ENCODE measurements around the gene CWC27.

The CWC27 gene

DNA sequence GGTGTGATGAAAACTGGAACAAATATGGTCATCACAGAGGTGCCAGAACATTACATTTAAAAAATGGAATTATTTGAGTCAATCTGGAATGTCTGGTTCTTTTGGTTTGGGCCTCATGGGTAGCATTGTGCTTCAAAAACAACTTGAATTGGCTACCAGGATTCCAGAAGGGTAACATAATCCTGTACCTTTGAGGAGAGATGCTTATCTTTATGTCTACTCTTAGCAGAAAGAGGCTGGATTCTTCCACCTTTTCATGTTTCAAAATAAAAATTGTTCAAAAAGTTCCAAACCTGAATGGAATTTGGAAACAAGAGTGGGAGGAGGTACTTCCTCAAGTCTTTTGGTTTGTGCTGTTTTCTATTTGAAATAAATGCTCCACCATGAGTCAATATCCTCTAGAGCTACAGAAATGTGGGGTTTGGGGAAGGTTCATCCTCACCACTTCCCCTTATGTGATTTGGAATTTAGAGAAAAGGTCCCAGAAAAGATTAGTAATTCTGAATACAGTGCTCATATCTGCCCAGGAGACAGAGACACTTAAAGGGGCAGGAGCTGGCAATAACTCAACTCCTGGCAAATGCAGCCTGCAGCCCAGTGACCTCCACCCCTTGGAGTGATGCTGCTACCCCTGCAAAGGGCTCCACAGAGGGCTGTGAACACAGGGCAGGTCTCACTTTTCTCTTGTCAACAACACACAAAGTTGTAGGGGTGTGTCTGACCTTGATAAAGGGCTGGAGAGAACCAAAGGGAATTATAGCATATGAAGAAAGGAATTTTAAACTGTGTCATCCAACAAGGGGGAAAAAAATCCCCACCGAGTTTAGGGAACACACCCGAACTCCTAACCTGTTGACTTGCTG is 272.8 kb downstream of the CWC27 start:
- Histone ChIP-seq H3K4me1 (ENCODE audit: insufficient read depth, low read length) (no peaks in the 10 kb centered on the region), H3K9ac (ENCODE audit: low read depth, low read length) (no peak overlapping the region), H3K4me3 (ENCODE audit: low read length) (no peak overlapping the region), H3K27me3 (ENCODE audit: insufficient read depth, low read length) (peaks cover 10% of the 10 kb centered on the region; the same call in 1 of the 2 replicates), H3K36me3 (ENCODE audit: insufficient read depth, low read depth, low read length) (no peaks in the 10 kb centered on the region), H3K9me3 (ENCODE audit: insufficient read depth, low read depth, low read length) (no peaks in the 10 kb centered on the region), H3K27ac (ENCODE audit: low read length) (no peak overlapping the region)

DNA sequence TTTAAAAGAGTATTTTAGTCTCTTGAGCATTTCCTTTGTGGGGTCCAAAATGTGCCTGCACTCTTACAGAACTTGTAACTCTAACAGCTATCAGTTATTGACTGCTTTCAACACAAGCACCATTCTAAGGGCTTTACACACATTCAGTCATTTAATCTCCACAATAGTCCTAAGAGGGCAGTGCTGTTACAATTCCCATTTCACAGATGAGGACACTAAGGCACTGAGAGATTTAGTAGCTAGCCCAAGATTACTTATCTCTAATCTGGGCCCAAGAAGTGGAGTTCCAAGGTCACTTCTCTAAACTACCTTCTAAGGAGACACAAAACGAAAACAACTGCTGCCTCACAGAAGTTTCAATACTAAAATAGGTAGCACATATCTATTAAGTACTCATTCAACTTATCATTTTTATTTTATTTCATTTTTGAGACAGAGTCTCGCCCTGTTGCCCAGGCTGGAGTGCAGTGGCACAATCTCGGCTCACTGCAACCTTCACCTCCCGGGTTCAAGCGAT is 275.2 kb downstream of the CWC27 start:
- Histone ChIP-seq H3K4me1 (ENCODE audit: insufficient read depth, low read length) (no peaks in the 10 kb centered on the region), H3K9ac (ENCODE audit: low read depth, low read length) (no peak overlapping the region)

DNA sequence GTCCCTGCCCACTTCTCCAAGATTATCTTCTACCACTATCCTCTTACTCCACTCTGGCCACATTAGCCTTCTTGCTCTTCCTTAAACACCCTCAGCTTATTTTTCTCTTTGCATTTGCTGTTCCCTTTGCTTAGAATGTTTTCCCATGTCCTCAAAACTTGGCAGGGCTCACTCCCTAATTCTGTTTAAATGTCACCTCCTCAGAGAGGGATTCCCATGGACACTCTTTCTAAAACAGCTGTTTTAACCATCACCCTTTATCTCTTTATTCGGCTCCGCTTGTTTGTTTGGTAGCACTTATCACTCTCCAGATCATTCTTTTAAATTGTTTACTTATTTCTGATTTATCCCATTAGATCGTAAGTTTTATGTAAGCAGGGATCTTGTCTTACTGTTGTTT is 278.5 kb downstream of the CWC27 start:
- H3K27ac ChIP-seq (ENCODE audit: low read length): no peak overlapping the region
- no peaks in the 10 kb centered on the region for H3K36me3 ChIP-seq (ENCODE audit: insufficient read depth, low read depth, low read length)
- H3K27me3 ChIP-seq (ENCODE audit: insufficient read depth, low read length): no peaks in the 10 kb centered on the region
- no peak overlapping the region for H3K9ac ChIP-seq (ENCODE audit: low read depth, low read length)
- H3K4me3 ChIP-seq (ENCODE audit: low read length): no peak overlapping the region
- no peaks in the 10 kb centered on the region for H3K4me1 ChIP-seq (ENCODE audit: insufficient read depth, low read length)
- H3K9me3 ChIP-seq (ENCODE audit: insufficient read depth, low read depth, low read length): no peaks in the 10 kb centered on the region

More for the DNA sequence above, 275.2 kb downstream of the CWC27 start:
- Histone ChIP-seq H3K36me3 (ENCODE audit: insufficient read depth, low read depth, low read length) (no peaks in the 10 kb centered on the region), H3K4me3 (ENCODE audit: low read length) (no peak overlapping the region), H3K27me3 (ENCODE audit: insufficient read depth, low read length) (no peaks in the 10 kb centered on the region), H3K9me3 (ENCODE audit: insufficient read depth, low read depth, low read length) (no peaks in the 10 kb centered on the region), H3K27ac (ENCODE audit: low read length) (no peak overlapping the region)

DNA sequence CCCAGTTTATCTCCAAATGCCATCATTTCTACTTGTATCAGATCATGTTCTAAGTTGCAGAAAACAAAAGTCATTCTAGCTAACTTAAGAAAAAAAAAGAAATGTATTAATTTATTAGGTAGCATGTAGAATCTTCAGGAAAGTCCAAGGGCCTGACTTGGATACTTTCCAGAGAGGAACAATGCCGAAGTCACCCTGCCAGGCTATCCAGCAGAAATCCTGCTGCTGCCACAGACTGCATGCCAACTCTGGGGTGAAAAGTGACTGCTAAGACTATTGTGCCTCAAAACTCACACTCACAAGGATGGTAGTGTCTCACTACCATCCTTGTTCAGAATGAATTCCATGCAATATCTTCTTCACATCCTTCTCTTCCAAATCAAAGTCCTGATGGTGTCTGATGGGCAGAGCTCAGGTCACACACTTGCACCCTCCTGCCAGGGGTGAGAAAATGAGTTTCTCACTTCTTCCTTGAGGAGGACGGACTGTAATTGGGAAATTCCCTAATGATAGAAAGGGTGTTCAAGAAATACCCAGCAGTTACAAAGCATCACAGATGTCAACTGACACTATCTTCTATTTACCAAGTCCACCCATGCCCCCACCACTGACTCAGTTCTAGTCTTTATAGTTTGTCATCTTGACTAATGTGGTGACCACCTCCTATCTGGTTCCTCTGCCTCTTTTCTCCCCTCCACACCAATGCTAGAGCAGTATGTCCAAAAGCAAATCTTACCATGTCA is 279.4 kb downstream of the CWC27 start:
- H3K4me1 ChIP-seq (ENCODE audit: insufficient read depth, low read length): no peaks in the 10 kb centered on the region
- H3K27me3 ChIP-seq (ENCODE audit: insufficient read depth, low read length): no peaks in the 10 kb centered on the region
- no peak overlapping the region for H3K4me3 ChIP-seq (ENCODE audit: low read length)
- H3K9me3 ChIP-seq (ENCODE audit: insufficient read depth, low read depth, low read length): no peaks in the 10 kb centered on the region
- no peak overlapping the region for H3K27ac ChIP-seq (ENCODE audit: low read length)
- H3K9ac ChIP-seq (ENCODE audit: low read depth, low read length): no peak overlapping the region
- no peaks in the 10 kb centered on the region for H3K36me3 ChIP-seq (ENCODE audit: insufficient read depth, low read depth, low read length)

DNA sequence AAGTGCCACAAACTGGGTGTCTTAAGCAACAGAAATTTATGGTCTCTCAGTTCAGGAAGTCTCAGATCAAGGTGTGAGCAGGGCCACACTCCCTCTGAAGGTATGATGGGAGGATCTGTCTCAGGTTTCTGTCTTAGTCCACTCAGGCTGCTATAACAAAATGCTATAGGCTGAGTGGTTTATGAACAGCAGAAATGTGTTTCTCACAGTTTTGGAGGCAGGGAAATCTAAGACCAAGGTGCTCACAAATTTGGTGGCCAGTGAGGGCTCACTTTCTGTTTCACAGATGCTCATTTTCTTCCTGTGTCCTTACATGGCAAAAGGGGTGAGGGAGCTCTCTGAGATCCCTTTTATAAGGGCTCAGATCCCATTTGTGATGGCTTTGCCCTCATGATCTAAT is 281.4 kb downstream of the CWC27 start:
- Histone ChIP-seq H3K4me3 (ENCODE audit: low read length) (no peak overlapping the region), H3K27ac (ENCODE audit: low read length) (no peak overlapping the region)

DNA sequence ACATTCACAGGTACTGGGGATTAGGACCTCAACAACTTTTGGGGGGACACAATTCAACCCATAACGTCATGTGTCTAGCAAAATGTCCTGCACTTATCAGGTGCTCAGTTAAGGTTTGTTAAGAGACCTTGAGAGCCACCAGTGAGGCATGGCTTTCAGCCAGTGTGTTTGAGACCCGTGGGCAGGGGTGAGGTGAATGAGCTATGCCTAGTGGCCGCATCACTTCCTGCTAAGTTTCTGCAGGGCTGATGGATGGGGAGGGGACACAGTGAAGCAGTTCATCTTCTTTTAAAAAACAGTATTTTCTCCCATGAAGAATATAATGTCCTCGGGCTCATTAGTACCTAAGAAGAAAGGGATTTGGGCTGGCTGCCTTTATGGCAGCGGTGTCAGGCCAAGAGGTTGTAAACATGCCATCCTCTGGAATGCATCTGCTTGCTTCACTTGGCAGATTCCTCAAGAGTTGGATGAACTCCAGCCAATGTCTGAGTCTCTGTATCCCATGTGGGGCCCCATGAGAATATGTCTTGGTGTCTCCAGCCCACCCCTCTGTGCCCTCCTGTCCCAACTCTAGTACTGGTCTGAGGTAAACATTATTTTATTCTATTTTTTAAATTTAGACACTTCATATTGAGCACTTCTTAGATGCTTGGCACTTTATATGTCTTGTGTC is 282.2 kb downstream of the CWC27 start:
- Histone ChIP-seq H3K27me3 (ENCODE audit: insufficient read depth, low read length) (no peaks in the 10 kb centered on the region), H3K4me3 (ENCODE audit: low read length) (no peak overlapping the region), H3K9me3 (ENCODE audit: insufficient read depth, low read depth, low read length) (no peaks in the 10 kb centered on the region), H3K4me1 (ENCODE audit: insufficient read depth, low read length) (no peaks in the 10 kb centered on the region), H3K27ac (ENCODE audit: low read length) (no peak overlapping the region), H3K9ac (ENCODE audit: low read depth, low read length) (no peak overlapping the region), H3K36me3 (ENCODE audit: insufficient read depth, low read depth, low read length) (no peaks in the 10 kb centered on the region)

More for the DNA sequence above, 281.4 kb downstream of the CWC27 start:
- Histone ChIP-seq H3K27me3 (ENCODE audit: insufficient read depth, low read length) (no peaks in the 10 kb centered on the region), H3K4me1 (ENCODE audit: insufficient read depth, low read length) (no peaks in the 10 kb centered on the region), H3K36me3 (ENCODE audit: insufficient read depth, low read depth, low read length) (no peaks in the 10 kb centered on the region), H3K9ac (ENCODE audit: low read depth, low read length) (no peak overlapping the region), H3K9me3 (ENCODE audit: insufficient read depth, low read depth, low read length) (no peaks in the 10 kb centered on the region)

DNA sequence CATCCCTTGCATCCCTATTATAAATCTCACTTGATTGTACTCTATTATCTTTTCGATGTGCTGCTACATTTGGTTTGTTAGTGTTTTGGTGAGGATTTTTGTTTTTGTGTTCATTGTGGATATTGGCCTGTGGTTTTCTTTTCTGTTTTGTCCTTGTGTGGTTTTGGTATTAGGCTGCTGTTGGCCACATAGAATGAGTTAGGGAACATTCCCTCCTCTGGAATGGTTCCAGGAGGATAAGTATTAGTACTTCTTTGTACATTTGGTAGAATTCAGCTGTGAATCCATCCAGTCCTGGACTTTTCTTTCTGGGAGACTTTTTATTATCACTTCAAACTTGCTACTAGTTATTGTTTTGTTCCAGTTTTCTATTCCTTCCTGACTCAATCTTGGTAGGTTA is 287.2 kb downstream of the CWC27 start:
- no peaks in the 10 kb centered on the region for H3K36me3 ChIP-seq (ENCODE audit: insufficient read depth, low read depth, low read length)
- H3K4me1 ChIP-seq (ENCODE audit: insufficient read depth, low read length): no peaks in the 10 kb centered on the region
- H3K27ac ChIP-seq (ENCODE audit: low read length): no peak overlapping the region
- peaks cover 6% of the 10 kb centered on the region; the same call in 1 of the 2 replicates for H3K9me3 ChIP-seq (ENCODE audit: insufficient read depth, low read depth, low read length)
- H3K4me3 ChIP-seq (ENCODE audit: low read length): no peak overlapping the region
- H3K9ac ChIP-seq (ENCODE audit: low read depth, low read length): no peak overlapping the region
- H3K27me3 ChIP-seq (ENCODE audit: insufficient read depth, low read length): no peaks in the 10 kb centered on the region

DNA sequence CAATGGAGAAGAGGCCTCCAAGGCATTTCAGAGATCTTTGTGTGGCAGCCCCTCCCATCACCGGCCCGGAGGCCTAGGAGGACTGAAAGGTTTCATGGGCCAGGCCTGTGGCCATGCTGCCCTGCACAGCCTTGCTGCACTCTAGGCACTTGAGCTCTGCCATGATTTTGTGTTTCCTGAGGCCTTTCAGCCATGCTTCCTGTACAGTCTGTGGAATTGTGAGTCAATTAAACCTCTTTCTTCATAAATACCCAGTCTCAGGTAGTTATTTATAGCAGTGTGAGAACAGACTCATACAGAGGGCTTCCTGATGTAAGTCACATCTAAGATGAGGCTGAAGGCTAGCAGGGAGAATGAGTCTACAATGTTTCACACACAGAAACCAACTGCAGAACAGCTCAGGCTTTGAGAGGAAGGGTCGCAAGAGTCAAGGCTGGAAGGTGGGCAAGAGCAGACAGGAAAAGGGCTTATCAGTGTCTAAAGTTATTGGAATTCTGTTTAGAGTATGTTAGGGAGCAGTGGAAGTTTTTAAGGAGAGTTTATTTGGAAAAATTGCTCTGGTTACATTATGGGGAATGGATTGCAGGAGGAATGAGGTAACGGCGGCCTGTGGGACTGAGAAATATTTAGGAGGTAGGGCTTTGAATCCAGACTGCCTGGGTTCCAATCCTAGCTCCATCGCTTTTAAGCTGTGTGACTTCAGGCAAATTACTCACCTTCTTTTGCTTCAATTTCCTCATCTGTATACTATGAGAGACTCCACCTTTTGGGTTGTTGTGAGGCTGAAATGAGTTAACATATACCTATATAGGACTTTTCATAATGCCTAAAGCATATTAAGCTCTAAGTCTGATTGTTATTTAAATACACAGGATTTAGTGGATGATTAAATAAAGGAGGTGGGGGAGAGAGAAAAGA is 291.2 kb downstream of the CWC27 start:
- Histone ChIP-seq H3K36me3 (ENCODE audit: insufficient read depth, low read depth, low read length) (no peaks in the 10 kb centered on the region), H3K9me3 (ENCODE audit: insufficient read depth, low read depth, low read length) (peaks cover 6% of the 10 kb centered on the region; the same call in 1 of the 2 replicates), H3K4me1 (ENCODE audit: insufficient read depth, low read length) (no peaks in the 10 kb centered on the region), H3K4me3 (ENCODE audit: low read length) (no peak overlapping the region), H3K27ac (ENCODE audit: low read length) (no peak overlapping the region), H3K9ac (ENCODE audit: low read depth, low read length) (no peak overlapping the region), H3K27me3 (ENCODE audit: insufficient read depth, low read length) (no peaks in the 10 kb centered on the region)

DNA sequence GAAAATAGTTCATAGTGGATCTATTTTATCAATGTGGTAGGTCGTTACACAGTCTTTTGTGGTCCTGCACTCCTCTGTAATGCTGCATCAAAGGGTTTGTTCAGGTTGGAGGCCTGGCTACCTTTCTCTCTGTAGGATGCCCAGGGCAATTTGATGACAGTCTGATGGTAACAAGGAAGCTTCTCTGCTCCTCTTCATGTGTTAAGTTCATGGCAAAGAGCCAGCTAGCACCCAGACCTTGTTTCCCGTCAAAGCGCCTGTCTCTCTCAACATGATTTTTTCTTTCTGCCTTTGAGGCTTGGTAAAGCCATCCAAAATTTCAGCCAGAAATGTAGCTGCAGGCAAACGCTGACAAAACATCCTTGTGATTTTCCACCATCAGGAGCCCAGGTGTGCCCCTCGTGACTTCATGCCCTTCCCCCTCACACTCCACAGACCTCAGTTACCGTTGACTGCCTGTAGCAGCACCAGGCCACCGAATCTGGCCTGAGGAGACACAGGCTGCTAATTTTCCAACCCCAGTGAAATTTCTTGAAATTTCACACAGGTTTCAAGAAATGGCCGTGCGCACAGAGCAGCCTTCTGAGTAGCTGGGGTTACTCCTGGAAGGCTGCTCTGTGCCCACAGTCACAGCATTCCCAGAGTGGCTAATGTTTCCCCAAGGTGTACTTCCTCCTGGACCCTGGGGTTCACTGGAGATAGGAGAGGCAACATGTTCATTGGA is 292.7 kb downstream of the CWC27 start:
- H3K9ac ChIP-seq (ENCODE audit: low read depth, low read length): no peak overlapping the region
- H3K4me3 ChIP-seq (ENCODE audit: low read length): no peak overlapping the region
- no peaks in the 10 kb centered on the region for H3K36me3 ChIP-seq (ENCODE audit: insufficient read depth, low read depth, low read length)
- no peak overlapping the region for H3K27ac ChIP-seq (ENCODE audit: low read length)
- no peaks in the 10 kb centered on the region for H3K27me3 ChIP-seq (ENCODE audit: insufficient read depth, low read length)
- peaks cover 6% of the 10 kb centered on the region for H3K4me1 ChIP-seq (ENCODE audit: insufficient read depth, low read length)
- H3K9me3 ChIP-seq (ENCODE audit: insufficient read depth, low read depth, low read length): peaks cover 6% of the 10 kb centered on the region; the same call in 1 of the 2 replicates

DNA sequence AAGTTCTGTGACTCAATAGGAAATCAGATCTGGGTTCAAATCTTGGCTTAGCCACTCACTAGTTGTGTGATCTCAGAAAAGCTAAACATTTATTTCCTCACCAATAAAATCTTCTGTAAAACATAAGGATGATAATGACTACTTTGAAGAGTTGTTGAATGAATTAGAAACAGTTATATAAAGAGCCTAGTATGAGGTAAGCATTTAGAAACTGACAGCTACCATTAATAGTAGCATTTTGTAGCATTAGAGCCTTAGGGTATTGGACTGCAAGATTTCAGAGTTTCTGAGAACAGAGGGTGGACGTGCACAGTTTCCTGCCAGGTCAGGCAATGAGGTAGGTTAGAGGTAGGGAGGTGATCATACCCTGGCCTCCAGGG is 293.2 kb downstream of the CWC27 start:
- Histone ChIP-seq H3K9me3 (ENCODE audit: insufficient read depth, low read depth, low read length) (peaks cover 6% of the 10 kb centered on the region; the same call in 1 of the 2 replicates), H3K27me3 (ENCODE audit: insufficient read depth, low read length) (no peaks in the 10 kb centered on the region), H3K4me3 (ENCODE audit: low read length) (no peak overlapping the region), H3K27ac (ENCODE audit: low read length) (no peak overlapping the region), H3K36me3 (ENCODE audit: insufficient read depth, low read depth, low read length) (no peaks in the 10 kb centered on the region), H3K9ac (ENCODE audit: low read depth, low read length) (no peak overlapping the region), H3K4me1 (ENCODE audit: insufficient read depth, low read length) (peaks cover 11% of the 10 kb centered on the region)

All from iPS-20b (cell line).